ENCODE data around the gene SPATA20. TPM values are rescaled to one million over a fixed set of nuclear protein-coding genes. Genes with fewer than 3 reads are reported as not detected.

Gene SPATA20
- total RNA-seq (2014; rRNA removed; shearing (Covaris generic)) (4.5 and 8.3 TPM in 2 replicates), total RNA-seq (2022) (7.9 and 11.5 TPM in 2 replicates), Bru-seq, nascent RNA (percentile 27 among the genes with signal in this experiment), BruChase-seq, experiment 1, labeled RNA remaining after a 6-hour chase (percentile 39 among the genes with signal in this experiment), BruChase-seq, experiment 2, labeled RNA remaining after a 2-hour chase (percentile 30 among the genes with signal in this experiment)
- long read RNA-seq, transcript SPATA20-205 (17 exons, 2,734 nt): major isoform, 5 of 16 reads
- long read RNA-seq, partial matches to known transcripts: 5 of 16 reads
- long read RNA-seq, other reads (novel, unspliced or antisense): 3 of 16 reads

DNA sequence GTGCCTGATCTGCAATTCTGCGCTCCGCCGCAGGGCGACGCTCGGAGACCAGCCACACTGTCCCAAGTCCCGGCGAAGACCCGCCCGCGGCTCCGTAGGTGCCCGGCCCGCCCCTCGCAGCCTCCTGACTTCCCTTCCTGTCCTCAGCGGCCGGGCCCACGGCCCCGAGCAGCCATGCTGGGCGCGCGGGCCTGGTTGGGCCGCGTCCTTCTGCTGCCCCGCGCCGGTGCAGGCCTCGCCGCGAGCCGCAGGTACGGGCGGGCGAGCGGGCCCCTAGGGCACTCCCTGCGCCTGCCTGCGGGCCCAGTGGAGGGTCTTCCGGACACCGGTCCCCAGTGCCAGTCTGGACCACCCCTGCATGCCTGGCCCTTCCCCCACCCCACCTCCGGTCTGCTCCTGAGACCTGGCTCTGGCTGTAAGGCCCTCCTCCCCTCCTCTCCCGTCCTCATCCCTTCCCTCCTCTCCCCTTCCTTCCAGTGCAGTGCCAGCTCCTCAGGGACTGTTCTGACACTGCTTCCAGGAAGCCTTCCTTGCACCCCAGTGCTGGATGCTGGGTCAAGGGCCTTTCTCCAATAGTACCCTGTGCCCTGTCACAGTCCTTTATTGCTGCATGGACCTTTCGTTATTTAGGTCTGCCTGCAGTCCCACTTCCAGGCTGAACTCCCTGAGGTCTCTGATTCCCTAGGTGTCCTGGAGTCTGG lies at the start of gene SPATA20:
TSS of gene SPATA20 (plus strand) at position 140 of the 701 bp plus-strand sequence. CDS start at position 175, 35 bp downstream.
- H3K4me2 ChIP-seq (ENCODE audit: low read length): peak within 1 kb of the TSS; percentile 58
- TF ChIP-seq, protein P1, sequence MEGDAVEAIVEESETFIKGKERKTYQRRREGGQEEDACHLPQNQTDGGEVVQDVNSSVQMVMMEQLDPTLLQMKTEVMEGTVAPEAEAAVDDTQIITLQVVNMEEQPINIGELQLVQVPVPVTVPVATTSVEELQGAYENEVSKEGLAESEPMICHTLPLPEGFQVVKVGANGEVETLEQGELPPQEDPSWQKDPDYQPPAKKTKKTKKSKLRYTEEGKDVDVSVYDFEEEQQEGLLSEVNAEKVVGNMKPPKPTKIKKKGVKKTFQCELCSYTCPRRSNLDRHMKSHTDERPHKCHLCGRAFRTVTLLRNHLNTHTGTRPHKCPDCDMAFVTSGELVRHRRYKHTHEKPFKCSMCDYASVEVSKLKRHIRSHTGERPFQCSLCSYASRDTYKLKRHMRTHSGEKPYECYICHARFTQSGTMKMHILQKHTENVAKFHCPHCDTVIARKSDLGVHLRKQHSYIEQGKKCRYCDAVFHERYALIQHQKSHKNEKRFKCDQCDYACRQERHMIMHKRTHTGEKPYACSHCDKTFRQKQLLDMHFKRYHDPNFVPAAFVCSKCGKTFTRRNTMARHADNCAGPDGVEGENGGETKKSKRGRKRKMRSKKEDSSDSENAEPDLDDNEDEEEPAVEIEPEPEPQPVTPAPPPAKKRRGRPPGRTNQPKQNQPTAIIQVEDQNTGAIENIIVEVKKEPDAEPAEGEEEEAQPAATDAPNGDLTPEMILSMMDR (conservative IDR thresholded peaks at IDR 0.05; ENCODE audit: low read length): peak; percentile 91
- no peak for TF ChIP-seq EZH2phosphoT487 (IDR thresholded peaks at IDR 0.05; ENCODE audit: borderline replicate concordance, low read depth, low read length)
- no TSS peak for BruUV-seq (replicated peaks)
- intact Hi-C loops (cut with micrococcal nuclease; ENCODE audit: unreplicated experiment): loop anchor here (1.0 to 10.0 kb wide), 4 partner anchors 79 to 296 kb away; partner anchors contain the start of gene ANKRD40CL
- H3K4me1 ChIP-seq (ENCODE audit: insufficient read depth, low read length, poor library complexity, severe bottlenecking): peaks cover 13% of the 10 kb centered on the region
- H3K79me2 ChIP-seq (ENCODE audit: insufficient read depth, low read depth, low read length): no peaks in the 10 kb centered on the region
- H2AFZ ChIP-seq (ENCODE audit: low read length): peak within 1 kb of the TSS; percentile 78
- peak; percentile 86 for DNase-seq (ENCODE audit: low spot score)
- no peaks in the 10 kb centered on the region for H3K36me3 ChIP-seq (ENCODE audit: insufficient read depth, low read length)
- H3K4me3 ChIP-seq (ENCODE audit: low read depth, low read length, poor library complexity, severe bottlenecking): peak within 1 kb of the TSS; percentile 41
- ChIA-PET CTCF (ENCODE audit: unreplicated experiment) (interaction anchor here (0.6 kb wide), 1 partner anchor 282 kb away, joined by 6 read pairs; no protein-coding TSS in a partner anchor), POLR2A (no interaction called here)
- no peaks in the 10 kb centered on the region for H3K9me2 ChIP-seq (ENCODE audit: insufficient read depth, low read length)
- H4K20me1 ChIP-seq (ENCODE audit: insufficient read depth, low read length): no peaks in the 10 kb centered on the region
- H3K27ac ChIP-seq (ENCODE audit: low read depth, low read length, poor library complexity, severe bottlenecking): no peak within 1 kb of the TSS
- no peaks in the 10 kb centered on the region for H3K9me3 ChIP-seq (ENCODE audit: low read length)

- ChIA-PET POLR2A (interaction anchor here (0.8 kb wide), 1 partner anchor 211 kb away, joined by 4 read pairs; no protein-coding TSS in a partner anchor), CTCF (ENCODE audit: unreplicated experiment) (interaction anchor here (1.2 kb wide), 1 partner anchor 14 kb away, joined by 3 read pairs; no protein-coding TSS in a partner anchor)
- no peaks in the 10 kb centered on the region for H3K36me3 ChIP-seq (ENCODE audit: insufficient read depth, low read length)
- BruUV-seq (replicated peaks): no TSS peak
- no peak overlapping the region for H3K27ac ChIP-seq (ENCODE audit: low read depth, low read length, poor library complexity, severe bottlenecking)
- no peak overlapping the region for H3K4me3 ChIP-seq (ENCODE audit: low read depth, low read length, poor library complexity, severe bottlenecking)
- H2AFZ ChIP-seq (ENCODE audit: low read length): no peak overlapping the region
- no peaks in the 10 kb centered on the region for H3K9me2 ChIP-seq (ENCODE audit: insufficient read depth, low read length)
- H3K9me3 ChIP-seq (ENCODE audit: low read length): peaks cover 4% of the 10 kb centered on the region; the same call in 1 of the 2 replicates
- intact Hi-C loops (cut with micrococcal nuclease; ENCODE audit: unreplicated experiment): no loop called here
- H4K20me1 ChIP-seq (ENCODE audit: insufficient read depth, low read length): no peaks in the 10 kb centered on the region
- H3K79me2 ChIP-seq (ENCODE audit: insufficient read depth, low read depth, low read length): no peaks in the 10 kb centered on the region
- DNase-seq (ENCODE audit: low spot score): no peak
- H3K4me1 ChIP-seq (ENCODE audit: insufficient read depth, low read length, poor library complexity, severe bottlenecking): no peaks in the 10 kb centered on the region
- no peak overlapping the region for H3K4me2 ChIP-seq (ENCODE audit: low read length)
- TF ChIP-seq EZH2phosphoT487 (IDR thresholded peaks at IDR 0.05; ENCODE audit: borderline replicate concordance, low read depth, low read length): no peak
- TF ChIP-seq, protein P1 (conservative IDR thresholded peaks at IDR 0.05; ENCODE audit: low read length): no peak
Observed at GRCh38 chr17:50498021-50498874, 48.7 kb upstream of the SPATA20 start.

Data from OCI-LY7 (cell line).